Bronchial epithelial cell (primary cell): ENCODE results near the gene DSCAML1. TPM values are rescaled to one million over a fixed set of nuclear protein-coding genes. Genes with fewer than 3 reads are reported as not detected.

Experiments used
- DNase-seq: peaks from one replicate; pipeline ENCODE4 v3.0.0-alpha.2; 2010; ENCODE audit warnings: low read depth
- FAIRE-seq: peaks from 2 replicates; lab custom pipeline; 2011; peaks lifted over from hg19 to GRCh38; lab: Jason Lieb, UNC
- H3K27me3 ChIP-seq: 2 replicates; pipeline ENCODE4 v1.5.1; 2011; ENCODE audit warnings: low read length; ENCODE audit not compliant: control insufficient read depth, insufficient read depth
- H3K36me3 ChIP-seq: 2 replicates; pipeline ENCODE4 v1.5.1; 2011; ENCODE audit warnings: low read length; ENCODE audit not compliant: control insufficient read depth, insufficient read depth
- H3K4me3 ChIP-seq: 2 replicates; pipeline ENCODE4 v1.5.1; 2011; ENCODE audit warnings: mild to moderate bottlenecking, low read depth, low read length, control low read depth
- CTCF ChIP-seq: IDR thresholded peaks from 2 replicates; pipeline ENCODE4 v1.5.1; 2011; ENCODE audit warnings: mild to moderate bottlenecking, moderate library complexity, low read length, control low read depth, inconsistent platforms; ENCODE audit not compliant: insufficient read depth, severe bottlenecking
- total RNA-seq: library from RNA; depleted of rRNA; stranded (reverse); fragments of >200 nt; gene quantifications from 2 replicates; pipeline ENCODE4 v1.2.1, GENCODE V29; 2014

Gene DSCAML1
- total RNA-seq, 1 donor from 2014 or later = under 0.01 TPM

DNA sequence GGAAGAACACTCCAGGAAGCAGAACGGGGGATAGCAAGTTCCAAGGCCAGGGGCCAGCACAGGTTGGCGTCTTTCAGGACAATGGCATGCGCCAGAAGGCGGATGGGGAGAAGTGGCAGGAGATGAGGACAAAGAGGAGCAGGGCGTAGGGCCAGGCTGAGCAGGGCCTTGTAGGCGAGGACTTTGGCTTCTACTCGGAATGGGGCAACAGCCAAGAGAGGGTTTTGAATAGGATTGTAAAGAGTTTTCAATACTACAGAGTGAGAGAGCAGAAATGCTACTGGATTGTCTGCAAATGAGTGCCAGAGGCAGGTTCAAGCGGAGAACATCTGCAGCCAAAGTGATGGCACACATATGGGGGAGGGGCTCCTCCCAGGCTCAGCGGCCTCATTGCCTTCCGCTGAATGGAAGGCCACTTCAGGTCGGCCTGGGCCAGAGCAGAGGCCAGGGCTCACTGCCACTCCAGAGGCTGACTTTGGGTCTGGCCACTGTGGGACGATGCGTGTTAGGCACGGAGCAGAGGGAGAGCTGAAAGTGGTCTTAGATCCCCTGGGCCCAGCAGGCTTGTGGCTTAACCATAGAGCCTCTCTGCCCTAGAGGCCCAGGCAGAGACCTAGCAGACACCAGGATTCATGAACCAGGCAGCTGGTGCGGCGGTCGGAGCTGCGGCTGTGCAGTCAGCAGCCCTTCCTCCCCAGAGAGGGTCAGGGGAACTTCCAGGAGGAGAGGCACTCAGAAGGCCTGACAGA is 118.2 kb downstream of the DSCAML1 start:
- Histone ChIP-seq H3K4me3 (no peak overlapping the region), H3K27me3 (peaks cover 4% of the 10 kb centered on the region), H3K36me3 (no peaks in the 10 kb centered on the region)
- DNase-seq (no peak), FAIRE-seq (no peak)
- no peak for TF ChIP-seq CTCF

GRCh38 chr11:117677729-117678310 is 119.2 kb downstream of the DSCAML1 start:
- no peak overlapping the region for H3K4me3 ChIP-seq
- H3K27me3 ChIP-seq = peaks cover 4% of the 10 kb centered on the region
- TF ChIP-seq CTCF = no peak
- no peaks in the 10 kb centered on the region for H3K36me3 ChIP-seq
- FAIRE-seq (no peak), DNase-seq (no peak)

DNA sequence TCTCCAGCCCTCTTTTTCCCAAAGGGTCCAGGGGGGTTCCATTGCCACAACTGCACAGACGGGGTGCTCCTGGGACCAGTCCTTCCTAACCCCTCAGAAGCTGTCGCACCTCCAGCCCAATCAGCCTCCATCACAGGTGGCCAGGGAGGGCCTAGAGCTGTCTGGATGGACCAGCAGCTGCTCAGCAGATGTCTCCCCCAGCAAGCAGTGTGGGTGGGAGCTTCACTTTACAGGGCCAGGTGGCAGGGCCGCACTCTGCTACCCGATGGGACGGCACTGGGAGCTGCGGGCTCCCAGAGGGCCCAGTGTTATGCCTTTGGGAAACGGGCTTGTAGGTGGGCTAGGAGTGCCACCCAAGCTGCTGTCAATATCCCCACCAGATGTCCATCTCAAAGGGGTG is 120.5 kb downstream of the DSCAML1 start:
- no peaks in the 10 kb centered on the region for H3K36me3 ChIP-seq
- H3K27me3 ChIP-seq = peaks cover 4% of the 10 kb centered on the region
- no peak for DNase-seq
- peak; percentile 7 for FAIRE-seq
- no peak overlapping the region for H3K4me3 ChIP-seq
- TF ChIP-seq CTCF = no peak

- Histone ChIP-seq H3K36me3 (no peaks in the 10 kb centered on the region), H3K27me3 (peaks cover 5% of the 10 kb centered on the region), H3K4me3 (no peak overlapping the region)
- no peak for FAIRE-seq
- DNase-seq = no peak
- no peak for TF ChIP-seq CTCF
Observed at GRCh38 chr11:117673602-117674001, 123.4 kb downstream of the DSCAML1 start.

- Histone ChIP-seq H3K36me3 (no peaks in the 10 kb centered on the region), H3K27me3 (peaks cover 3% of the 10 kb centered on the region), H3K4me3 (no peak overlapping the region)
- no peak for TF ChIP-seq CTCF
- no peak for DNase-seq
- FAIRE-seq = no peak
Observed at GRCh38 chr11:117671370-117671769, 125.6 kb downstream of the DSCAML1 start.
